ENCODE measurements around the gene SORCS2.

- TF ChIP-seq TAF1 (IDR thresholded peaks at IDR 0.05; ENCODE audit: borderline replicate concordance, insufficient read depth, low read length) (no peak), REST (IDR thresholded peaks at IDR 0.05; ENCODE audit: insufficient read depth in 1 of 2, low read depth in 2 of 2, low read length in 2 of 2) (no peak), SIN3A (IDR thresholded peaks at IDR 0.05; ENCODE audit: borderline replicate concordance, insufficient read depth, low read length) (no peak), POLR2AphosphoS5 (IDR thresholded peaks at IDR 0.05; ENCODE audit: low read depth, low read length) (no peak)
Measured at GRCh38 chr4:7195141-7195515, 2.8 kb downstream of the SORCS2 start.

Data from PFSK-1 (cell line).